Gastrocnemius medialis (tissue), 4 donors: ENCODE measurements around the gene SMARCC1. TPM values are rescaled to one million over a fixed set of nuclear protein-coding genes. Genes with fewer than 3 reads are reported as not detected.

ENCODE experiments used
- ATAC-seq, 2 donors: fragments of 150-250 bp; one replicate each; pipeline ENCODE4 v1.9.1; 2016
- DNase-seq, 2 donors: peaks; one replicate each; pipeline ENCODE4 v3.0.0-alpha.2; 2019
- H3K27ac ChIP-seq, 4 donors: fragments of 200-600 bp; sonication (generic); 1 replicate in 1 of 4; 2 replicates in 3 of 4; pipeline ENCODE4 v1.5.1; 2016 to 2018; ENCODE audit warnings: mild to moderate bottlenecking in 2 of 4, moderate library complexity in 1 of 4
- H3K27me3 ChIP-seq, 3 donors: fragments of 200-600 bp; sonication (generic) in 2 of 3; 1 replicate in 1 of 3; 2 replicates in 2 of 3; pipeline versions ENCODE4 v1.5.1 to v1.6.0; 2016 to 2019; ENCODE audit warnings: mild to moderate bottlenecking in 1 of 3, moderate library complexity in 1 of 3
- H3K36me3 ChIP-seq, 2 donors: fragments of 200-600 bp; sonication (generic) in 1 of 2; one replicate each; pipeline ENCODE4 v1.5.1; 2017 to 2018
- H3K4me1 ChIP-seq, 2 donors: fragments of 200-600 bp; sonication (generic) in 1 of 2; one replicate each; pipeline ENCODE4 v1.5.1; 2016 to 2017; ENCODE audit warnings: mild to moderate bottlenecking in 2 of 2
- H3K4me3 ChIP-seq, 4 donors: fragments of 200-600 bp; sonication (generic) in 3 of 4; 1 replicate in 1 of 4; 2 replicates in 3 of 4; pipeline ENCODE4 v1.5.1; 2016 to 2019; ENCODE audit warnings: mild to moderate bottlenecking in 2 of 4
- H3K9me3 ChIP-seq, 3 donors: fragments of 200-600 bp; sonication (generic) in 2 of 3; 1 replicate in 1 of 3; 2 replicates in 2 of 3; pipeline ENCODE4 v1.5.1; 2016 to 2019
- POLR2A ChIP-seq, 2 donors: fragments of 450-650 bp; IDR thresholded peaks; one replicate each; pipeline ENCODE4 v1.6.1; 2017; ENCODE audit warnings: antibody characterized with exemption in 2 of 2, mild to moderate bottlenecking in 2 of 2, moderate library complexity in 2 of 2
- in situ Hi-C, 4 donors: fragments of 200-750 bp; cut with MboI; loops; one replicate each; pipeline versions ENCODE4 v1.15.0 to v1.8.0; 2017; ENCODE audit warnings: low sequenced_read_pairs in 4 of 4
- intact Hi-C: fragments of 100-400 bp; cut with DNase I; formaldehyde crosslinking; loops from one replicate; pipeline ENCODE4 v1.15.1; 2023; ENCODE audit warnings: low total_unique reads
- total RNA-seq, 4 donors: library from RNA; depleted of rRNA; stranded (reverse); fragments of >200 nt; gene quantifications; one replicate each; pipeline versions ENCODE4 v1.1.0 to v1.2.3, GENCODE V29; 2016
- TF ChIP-seq, protein P1 (sequence below), 5 experiments: fragments of 450-650 bp in 3 of 5; fragments of 200-600 bp in 2 of 5; sonication (generic) in 2 of 5; IDR thresholded peaks in 4 of 5; conservative IDR thresholded peaks in 1 of 5; 1 replicate in 4 of 5; 2 replicates in 1 of 5; pipeline ENCODE4 v1.5.1; 2016 to 2019; ENCODE audit warnings: antibody characterized with exemption in 5 of 5, mild to moderate bottlenecking in 3 of 5, moderate library complexity in 3 of 5

The SMARCC1 gene
- total RNA-seq, 4 donors from 2014 or later: 24.5 to 32.1 (median 28.1) TPM

DNA sequence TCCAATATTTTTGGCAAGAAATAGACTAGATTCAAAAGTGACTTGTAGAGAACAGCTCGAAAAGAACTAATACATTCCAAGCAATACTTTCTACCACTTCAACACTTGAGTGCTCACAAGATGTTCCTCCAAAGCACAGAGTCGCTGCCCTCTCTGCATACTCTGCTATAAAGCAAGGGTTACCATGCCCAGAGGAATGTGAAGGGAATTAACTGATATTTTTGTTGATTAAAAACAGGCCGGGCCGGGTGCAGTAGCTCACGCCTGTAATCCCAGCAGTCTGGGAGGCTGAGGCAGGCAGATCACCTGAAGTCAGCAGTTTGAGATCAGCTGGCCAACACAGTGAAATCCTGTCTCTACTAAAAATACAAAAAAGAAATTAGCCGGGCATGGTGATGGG lies 145.5 kb downstream of the SMARCC1 start:
- H3K27ac ChIP-seq: no peak overlapping the region
- peaks cover 0 to 56% of the 10 kb centered on the region in 2 donors for H3K36me3 ChIP-seq
- no peaks in the 10 kb centered on the region for H3K9me3 ChIP-seq
- H3K4me3 ChIP-seq: no peak overlapping the region
- intact Hi-C loops: no loop called here
- DNase-seq (no peak), ATAC-seq (no peak)
- no peak for TF ChIP-seq POLR2A (IDR thresholded peaks at IDR 0.05)
- TF ChIP-seq, protein P1, sequence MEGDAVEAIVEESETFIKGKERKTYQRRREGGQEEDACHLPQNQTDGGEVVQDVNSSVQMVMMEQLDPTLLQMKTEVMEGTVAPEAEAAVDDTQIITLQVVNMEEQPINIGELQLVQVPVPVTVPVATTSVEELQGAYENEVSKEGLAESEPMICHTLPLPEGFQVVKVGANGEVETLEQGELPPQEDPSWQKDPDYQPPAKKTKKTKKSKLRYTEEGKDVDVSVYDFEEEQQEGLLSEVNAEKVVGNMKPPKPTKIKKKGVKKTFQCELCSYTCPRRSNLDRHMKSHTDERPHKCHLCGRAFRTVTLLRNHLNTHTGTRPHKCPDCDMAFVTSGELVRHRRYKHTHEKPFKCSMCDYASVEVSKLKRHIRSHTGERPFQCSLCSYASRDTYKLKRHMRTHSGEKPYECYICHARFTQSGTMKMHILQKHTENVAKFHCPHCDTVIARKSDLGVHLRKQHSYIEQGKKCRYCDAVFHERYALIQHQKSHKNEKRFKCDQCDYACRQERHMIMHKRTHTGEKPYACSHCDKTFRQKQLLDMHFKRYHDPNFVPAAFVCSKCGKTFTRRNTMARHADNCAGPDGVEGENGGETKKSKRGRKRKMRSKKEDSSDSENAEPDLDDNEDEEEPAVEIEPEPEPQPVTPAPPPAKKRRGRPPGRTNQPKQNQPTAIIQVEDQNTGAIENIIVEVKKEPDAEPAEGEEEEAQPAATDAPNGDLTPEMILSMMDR (IDR thresholded peaks at IDR 0.05 in 4 of 5, conservative IDR thresholded peaks at IDR 0.05 in 1 of 5): no peak
- no peaks in the 10 kb centered on the region for H3K4me1 ChIP-seq
- in situ Hi-C loops: no loop called here
- no peaks in the 10 kb centered on the region for H3K27me3 ChIP-seq

- in situ Hi-C loops: no loop called here
- H3K27me3 ChIP-seq: no peaks in the 10 kb centered on the region
- H3K9me3 ChIP-seq: no peaks in the 10 kb centered on the region
- H3K36me3 ChIP-seq: peaks cover 0 to 56% of the 10 kb centered on the region in 2 donors
- no peak overlapping the region for H3K4me3 ChIP-seq
- no peaks in the 10 kb centered on the region for H3K4me1 ChIP-seq
- ATAC-seq (no peak), DNase-seq (no peak)
- TF ChIP-seq, protein P1 (IDR thresholded peaks at IDR 0.05 in 4 of 5, conservative IDR thresholded peaks at IDR 0.05 in 1 of 5): no peak
- no peak for TF ChIP-seq POLR2A (IDR thresholded peaks at IDR 0.05)
- no peak overlapping the region for H3K27ac ChIP-seq
- intact Hi-C loops: no loop called here
Measured at GRCh38 chr3:47635536-47635935, 146.2 kb downstream of the SMARCC1 start.

DNA sequence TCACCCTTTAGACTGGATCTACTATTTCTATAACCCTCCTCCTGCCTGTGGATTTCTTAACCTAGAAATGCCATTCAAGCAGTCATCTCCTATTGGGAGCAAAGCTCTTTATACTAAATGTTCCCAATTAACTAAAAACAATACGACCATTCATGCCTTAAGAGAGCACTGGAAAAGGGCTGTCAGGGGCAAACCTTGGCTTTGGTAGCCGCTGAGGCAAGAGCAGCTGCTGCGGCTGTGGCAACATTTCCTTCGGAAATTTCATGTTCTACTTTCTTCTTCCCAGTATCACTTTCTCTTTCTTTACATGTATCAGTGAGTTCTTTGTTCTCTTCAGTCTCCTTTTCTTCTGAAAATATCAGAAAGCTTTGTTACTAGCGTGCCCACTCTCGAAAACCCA lies 146.7 kb downstream of the SMARCC1 start:
- no peaks in the 10 kb centered on the region for H3K27me3 ChIP-seq
- DNase-seq (no peak), ATAC-seq (no peak)
- no peaks in the 10 kb centered on the region for H3K4me1 ChIP-seq
- intact Hi-C loops: no loop called here
- no peak overlapping the region for H3K4me3 ChIP-seq
- H3K27ac ChIP-seq: no peak overlapping the region
- in situ Hi-C loops: no loop called here
- TF ChIP-seq POLR2A (IDR thresholded peaks at IDR 0.05): no peak
- TF ChIP-seq, protein P1 (IDR thresholded peaks at IDR 0.05 in 4 of 5, conservative IDR thresholded peaks at IDR 0.05 in 1 of 5): no peak
- peaks cover 0 to 56% of the 10 kb centered on the region in 2 donors for H3K36me3 ChIP-seq
- H3K9me3 ChIP-seq: no peaks in the 10 kb centered on the region

DNA sequence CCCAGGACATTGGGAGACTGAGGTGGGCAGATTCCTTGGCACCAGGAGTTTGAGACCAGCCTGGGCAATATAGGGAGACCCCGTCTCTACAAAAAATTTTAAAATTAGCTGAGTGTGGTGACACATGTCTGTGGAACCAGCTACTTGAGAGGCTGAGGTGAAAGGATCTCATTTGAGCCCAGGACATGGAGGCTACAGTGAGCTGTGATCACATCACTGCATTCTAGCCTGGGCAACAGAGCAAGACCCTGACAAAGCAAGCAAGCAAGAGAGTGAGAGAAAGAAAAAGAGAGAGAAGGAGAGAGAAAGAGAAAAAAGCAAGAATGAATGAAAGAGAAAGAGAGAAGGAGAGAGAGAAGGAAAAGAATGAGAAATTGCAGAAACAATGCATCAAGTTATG lies 150.9 kb downstream of the SMARCC1 start:
- H3K9me3 ChIP-seq: no peaks in the 10 kb centered on the region
- no peak for TF ChIP-seq POLR2A (IDR thresholded peaks at IDR 0.05)
- TF ChIP-seq, protein P1 (IDR thresholded peaks at IDR 0.05 in 4 of 5, conservative IDR thresholded peaks at IDR 0.05 in 1 of 5): no peak

DNA sequence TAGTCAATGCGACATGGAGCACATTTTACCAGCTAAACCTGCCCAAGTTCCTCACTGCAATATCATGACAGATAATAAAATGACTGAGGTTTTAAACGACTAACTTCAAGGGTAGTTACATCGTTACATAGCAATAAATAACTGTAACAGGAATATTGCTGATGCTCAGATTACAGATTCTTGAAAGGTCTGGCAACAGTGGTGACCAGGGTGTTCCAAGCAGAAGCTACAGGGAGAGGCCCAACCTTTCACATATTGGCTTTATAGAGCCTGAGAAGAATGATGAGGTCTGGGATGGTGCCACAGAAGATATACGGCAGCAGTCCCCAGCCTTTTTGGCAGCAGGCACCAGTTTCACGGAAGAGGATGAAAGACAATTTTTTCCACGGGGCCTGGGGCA lies 151.9 kb downstream of the SMARCC1 start:
- DNase-seq: no peak
- Histone ChIP-seq H3K4me3 (no peak overlapping the region), H3K27me3 (no peaks in the 10 kb centered on the region), H3K4me1 (peaks cover 0 to 5% of the 10 kb centered on the region in 2 donors), H3K27ac (no peak overlapping the region), H3K36me3 (peaks cover 0 to 30% of the 10 kb centered on the region in 2 donors), H3K9me3 (no peaks in the 10 kb centered on the region)
- in situ Hi-C loops: no loop called here
- no peak for ATAC-seq
- intact Hi-C loops: no loop called here
- TF ChIP-seq, protein P1 (IDR thresholded peaks at IDR 0.05 in 4 of 5, conservative IDR thresholded peaks at IDR 0.05 in 1 of 5): no peak
- TF ChIP-seq POLR2A (IDR thresholded peaks at IDR 0.05): no peak

More for the DNA sequence above, 150.9 kb downstream of the SMARCC1 start:
- Histone ChIP-seq H3K4me3 (no peak overlapping the region), H3K27me3 (no peaks in the 10 kb centered on the region), H3K27ac (no peak overlapping the region), H3K4me1 (peaks cover 0 to 5% of the 10 kb centered on the region in 2 donors), H3K36me3 (peaks cover 0 to 40% of the 10 kb centered on the region in 2 donors)
- ATAC-seq: no peak
- in situ Hi-C loops: no loop called here
- no peak for DNase-seq
- intact Hi-C loops: no loop called here
